ENCODE data around the gene ANK3.

DNA sequence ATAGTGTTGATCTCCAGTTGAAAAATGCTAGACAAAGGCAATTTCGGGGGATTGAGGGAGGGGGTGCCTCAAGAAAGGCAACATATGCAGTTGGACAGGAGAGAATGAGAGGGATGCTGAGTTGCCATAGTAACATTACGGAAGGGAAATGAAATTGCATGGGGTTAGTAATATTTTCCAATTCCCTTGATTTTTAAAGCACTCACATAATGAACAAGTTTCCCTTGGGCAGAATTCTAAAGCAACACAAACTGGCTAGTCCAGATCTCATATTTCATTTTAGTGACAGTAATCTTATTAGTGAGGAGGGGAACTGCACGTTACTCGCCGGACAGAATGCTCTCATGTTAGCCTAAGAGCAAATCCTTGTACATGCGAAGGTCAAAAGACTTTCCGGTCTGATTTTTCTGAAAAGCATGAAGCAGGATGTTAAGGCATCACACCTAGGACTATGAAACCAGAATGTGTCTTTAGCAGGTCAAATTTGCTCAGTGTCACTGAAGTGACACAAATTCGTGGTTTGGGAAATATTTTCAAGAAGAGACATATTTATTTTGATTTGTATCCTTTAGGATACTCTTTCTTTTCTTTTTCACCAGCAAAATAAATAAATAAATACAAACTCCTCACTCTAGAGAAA, 165.5 kb downstream of the ANK3 start:
- TF ChIP-seq, protein P1, sequence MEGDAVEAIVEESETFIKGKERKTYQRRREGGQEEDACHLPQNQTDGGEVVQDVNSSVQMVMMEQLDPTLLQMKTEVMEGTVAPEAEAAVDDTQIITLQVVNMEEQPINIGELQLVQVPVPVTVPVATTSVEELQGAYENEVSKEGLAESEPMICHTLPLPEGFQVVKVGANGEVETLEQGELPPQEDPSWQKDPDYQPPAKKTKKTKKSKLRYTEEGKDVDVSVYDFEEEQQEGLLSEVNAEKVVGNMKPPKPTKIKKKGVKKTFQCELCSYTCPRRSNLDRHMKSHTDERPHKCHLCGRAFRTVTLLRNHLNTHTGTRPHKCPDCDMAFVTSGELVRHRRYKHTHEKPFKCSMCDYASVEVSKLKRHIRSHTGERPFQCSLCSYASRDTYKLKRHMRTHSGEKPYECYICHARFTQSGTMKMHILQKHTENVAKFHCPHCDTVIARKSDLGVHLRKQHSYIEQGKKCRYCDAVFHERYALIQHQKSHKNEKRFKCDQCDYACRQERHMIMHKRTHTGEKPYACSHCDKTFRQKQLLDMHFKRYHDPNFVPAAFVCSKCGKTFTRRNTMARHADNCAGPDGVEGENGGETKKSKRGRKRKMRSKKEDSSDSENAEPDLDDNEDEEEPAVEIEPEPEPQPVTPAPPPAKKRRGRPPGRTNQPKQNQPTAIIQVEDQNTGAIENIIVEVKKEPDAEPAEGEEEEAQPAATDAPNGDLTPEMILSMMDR (IDR thresholded peaks at IDR 0.05), result no peak
- TF ChIP-seq CREB1 (CRISPR knock-in tag; IDR thresholded peaks at IDR 0.05) (no peak), RELA (CRISPR knock-in tag; IDR thresholded peaks at IDR 0.05; ENCODE audit: borderline replicate concordance) (no peak), NFYB (CRISPR knock-in tag; conservative IDR thresholded peaks at IDR 0.05; ENCODE audit: low read depth) (no peak), ZBTB21 (CRISPR knock-in tag; IDR thresholded peaks at IDR 0.05; ENCODE audit: borderline replicate concordance) (no peak), SP1 (CRISPR knock-in tag; conservative IDR thresholded peaks at IDR 0.05) (no peak), TEAD4 (CRISPR knock-in tag; IDR thresholded peaks at IDR 0.05) (no peak)
- TF ChIP-seq, protein P2, sequence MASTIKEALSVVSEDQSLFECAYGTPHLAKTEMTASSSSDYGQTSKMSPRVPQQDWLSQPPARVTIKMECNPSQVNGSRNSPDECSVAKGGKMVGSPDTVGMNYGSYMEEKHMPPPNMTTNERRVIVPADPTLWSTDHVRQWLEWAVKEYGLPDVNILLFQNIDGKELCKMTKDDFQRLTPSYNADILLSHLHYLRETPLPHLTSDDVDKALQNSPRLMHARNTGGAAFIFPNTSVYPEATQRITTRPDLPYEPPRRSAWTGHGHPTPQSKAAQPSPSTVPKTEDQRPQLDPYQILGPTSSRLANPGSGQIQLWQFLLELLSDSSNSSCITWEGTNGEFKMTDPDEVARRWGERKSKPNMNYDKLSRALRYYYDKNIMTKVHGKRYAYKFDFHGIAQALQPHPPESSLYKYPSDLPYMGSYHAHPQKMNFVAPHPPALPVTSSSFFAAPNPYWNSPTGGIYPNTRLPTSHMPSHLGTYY (CRISPR knock-in tag; IDR thresholded peaks at IDR 0.05), result no peak
- TF ChIP-seq, protein P3, sequence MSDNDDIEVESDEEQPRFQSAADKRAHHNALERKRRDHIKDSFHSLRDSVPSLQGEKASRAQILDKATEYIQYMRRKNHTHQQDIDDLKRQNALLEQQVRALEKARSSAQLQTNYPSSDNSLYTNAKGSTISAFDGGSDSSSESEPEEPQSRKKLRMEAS (CRISPR knock-in tag; IDR thresholded peaks at IDR 0.05), result no peak
- TF ChIP-seq, protein P4, sequence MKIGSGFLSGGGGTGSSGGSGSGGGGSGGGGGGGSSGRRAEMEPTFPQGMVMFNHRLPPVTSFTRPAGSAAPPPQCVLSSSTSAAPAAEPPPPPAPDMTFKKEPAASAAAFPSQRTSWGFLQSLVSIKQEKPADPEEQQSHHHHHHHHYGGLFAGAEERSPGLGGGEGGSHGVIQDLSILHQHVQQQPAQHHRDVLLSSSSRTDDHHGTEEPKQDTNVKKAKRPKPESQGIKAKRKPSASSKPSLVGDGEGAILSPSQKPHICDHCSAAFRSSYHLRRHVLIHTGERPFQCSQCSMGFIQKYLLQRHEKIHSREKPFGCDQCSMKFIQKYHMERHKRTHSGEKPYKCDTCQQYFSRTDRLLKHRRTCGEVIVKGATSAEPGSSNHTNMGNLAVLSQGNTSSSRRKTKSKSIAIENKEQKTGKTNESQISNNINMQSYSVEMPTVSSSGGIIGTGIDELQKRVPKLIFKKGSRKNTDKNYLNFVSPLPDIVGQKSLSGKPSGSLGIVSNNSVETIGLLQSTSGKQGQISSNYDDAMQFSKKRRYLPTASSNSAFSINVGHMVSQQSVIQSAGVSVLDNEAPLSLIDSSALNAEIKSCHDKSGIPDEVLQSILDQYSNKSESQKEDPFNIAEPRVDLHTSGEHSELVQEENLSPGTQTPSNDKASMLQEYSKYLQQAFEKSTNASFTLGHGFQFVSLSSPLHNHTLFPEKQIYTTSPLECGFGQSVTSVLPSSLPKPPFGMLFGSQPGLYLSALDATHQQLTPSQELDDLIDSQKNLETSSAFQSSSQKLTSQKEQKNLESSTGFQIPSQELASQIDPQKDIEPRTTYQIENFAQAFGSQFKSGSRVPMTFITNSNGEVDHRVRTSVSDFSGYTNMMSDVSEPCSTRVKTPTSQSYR (CRISPR knock-in tag; IDR thresholded peaks at IDR 0.05), result no peak
- TF ChIP-seq, protein P5, sequence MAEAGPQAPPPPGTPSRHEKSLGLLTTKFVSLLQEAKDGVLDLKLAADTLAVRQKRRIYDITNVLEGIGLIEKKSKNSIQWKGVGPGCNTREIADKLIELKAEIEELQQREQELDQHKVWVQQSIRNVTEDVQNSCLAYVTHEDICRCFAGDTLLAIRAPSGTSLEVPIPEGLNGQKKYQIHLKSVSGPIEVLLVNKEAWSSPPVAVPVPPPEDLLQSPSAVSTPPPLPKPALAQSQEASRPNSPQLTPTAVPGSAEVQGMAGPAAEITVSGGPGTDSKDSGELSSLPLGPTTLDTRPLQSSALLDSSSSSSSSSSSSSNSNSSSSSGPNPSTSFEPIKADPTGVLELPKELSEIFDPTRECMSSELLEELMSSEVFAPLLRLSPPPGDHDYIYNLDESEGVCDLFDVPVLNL (CRISPR knock-in tag; IDR thresholded peaks at IDR 0.05; ENCODE audit: borderline replicate concordance, low read depth), result no peak

Data from WTC11 (cell line).